ENCODE measurements around the gene NHERF2. TPM values are rescaled to one million over a fixed set of nuclear protein-coding genes. Genes with fewer than 3 reads are reported as not detected.

NHERF2 gene
- total RNA-seq, 2 donors from 2014 or later = 64.0 to 77.9 TPM

DNA sequence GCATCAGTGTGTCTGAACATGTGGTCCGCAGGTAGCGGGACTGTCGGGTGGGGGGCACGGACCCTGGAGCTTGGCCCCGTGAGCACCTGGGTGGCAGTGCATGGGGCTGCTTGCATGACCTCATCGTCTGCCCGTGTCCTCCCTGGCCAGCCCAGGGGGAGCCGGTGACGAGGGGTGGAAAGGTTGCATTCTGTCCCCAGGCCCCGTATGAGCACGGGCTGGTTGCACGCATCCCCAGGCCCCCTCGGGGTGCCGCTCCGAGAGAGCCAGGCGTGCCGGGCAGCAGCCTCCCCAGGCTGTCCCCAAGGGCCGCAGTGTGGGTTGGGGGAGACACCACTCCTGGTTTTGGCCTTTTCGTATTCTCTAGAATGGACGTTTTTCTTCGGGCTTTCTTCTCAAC is 51.0 kb downstream of the NHERF2 start:
- Histone ChIP-seq H3K4me3 (no peak overlapping the region), H3K9me3 (no peaks in the 10 kb centered on the region), H3K36me3 (no peaks in the 10 kb centered on the region), H3K4me1 (no peaks in the 10 kb centered on the region), H3K27ac (no peak overlapping the region), H3K9ac (ENCODE audit: low read depth in 2 of 2, low read length in 2 of 2) (no peak overlapping the region), H3K27me3 (no peaks in the 10 kb centered on the region)
- DNase-seq = no peak
- intact Hi-C loops (cut with DNase I) = no loop called here
- TF ChIP-seq, protein P1, sequence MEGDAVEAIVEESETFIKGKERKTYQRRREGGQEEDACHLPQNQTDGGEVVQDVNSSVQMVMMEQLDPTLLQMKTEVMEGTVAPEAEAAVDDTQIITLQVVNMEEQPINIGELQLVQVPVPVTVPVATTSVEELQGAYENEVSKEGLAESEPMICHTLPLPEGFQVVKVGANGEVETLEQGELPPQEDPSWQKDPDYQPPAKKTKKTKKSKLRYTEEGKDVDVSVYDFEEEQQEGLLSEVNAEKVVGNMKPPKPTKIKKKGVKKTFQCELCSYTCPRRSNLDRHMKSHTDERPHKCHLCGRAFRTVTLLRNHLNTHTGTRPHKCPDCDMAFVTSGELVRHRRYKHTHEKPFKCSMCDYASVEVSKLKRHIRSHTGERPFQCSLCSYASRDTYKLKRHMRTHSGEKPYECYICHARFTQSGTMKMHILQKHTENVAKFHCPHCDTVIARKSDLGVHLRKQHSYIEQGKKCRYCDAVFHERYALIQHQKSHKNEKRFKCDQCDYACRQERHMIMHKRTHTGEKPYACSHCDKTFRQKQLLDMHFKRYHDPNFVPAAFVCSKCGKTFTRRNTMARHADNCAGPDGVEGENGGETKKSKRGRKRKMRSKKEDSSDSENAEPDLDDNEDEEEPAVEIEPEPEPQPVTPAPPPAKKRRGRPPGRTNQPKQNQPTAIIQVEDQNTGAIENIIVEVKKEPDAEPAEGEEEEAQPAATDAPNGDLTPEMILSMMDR (IDR thresholded peaks at IDR 0.05) = no peak

DNA sequence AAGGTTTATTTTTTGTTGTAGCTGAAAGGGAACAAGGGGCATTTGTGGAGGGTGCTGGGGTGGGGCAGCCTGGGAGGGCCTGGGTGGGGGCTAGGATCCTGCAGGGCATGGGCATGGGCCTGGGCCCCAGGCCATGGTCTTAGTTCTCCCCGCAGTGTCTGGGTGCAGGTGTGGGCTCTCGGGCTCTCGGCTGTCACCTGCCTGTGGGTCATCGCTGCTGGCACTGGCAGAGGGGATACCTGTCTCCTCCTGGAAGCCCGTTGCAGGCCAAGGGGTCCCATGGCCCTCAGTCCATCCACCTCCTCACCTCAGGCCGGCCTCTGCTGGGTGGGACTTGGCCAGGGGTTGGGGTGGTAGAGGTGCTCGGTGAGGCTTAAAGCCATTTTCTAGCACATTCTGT is 51.4 kb downstream of the NHERF2 start:
- Histone ChIP-seq H3K9me3 (no peaks in the 10 kb centered on the region), H3K4me1 (no peaks in the 10 kb centered on the region), H3K27me3 (no peaks in the 10 kb centered on the region), H3K4me3 (no peak overlapping the region), H3K9ac (ENCODE audit: low read depth in 2 of 2, low read length in 2 of 2) (no peak overlapping the region), H3K27ac (no peak overlapping the region), H3K36me3 (no peaks in the 10 kb centered on the region)
- intact Hi-C loops (cut with DNase I) = no loop called here
- TF ChIP-seq, protein P1 (IDR thresholded peaks at IDR 0.05) = no peak
- no peak for DNase-seq

DNA sequence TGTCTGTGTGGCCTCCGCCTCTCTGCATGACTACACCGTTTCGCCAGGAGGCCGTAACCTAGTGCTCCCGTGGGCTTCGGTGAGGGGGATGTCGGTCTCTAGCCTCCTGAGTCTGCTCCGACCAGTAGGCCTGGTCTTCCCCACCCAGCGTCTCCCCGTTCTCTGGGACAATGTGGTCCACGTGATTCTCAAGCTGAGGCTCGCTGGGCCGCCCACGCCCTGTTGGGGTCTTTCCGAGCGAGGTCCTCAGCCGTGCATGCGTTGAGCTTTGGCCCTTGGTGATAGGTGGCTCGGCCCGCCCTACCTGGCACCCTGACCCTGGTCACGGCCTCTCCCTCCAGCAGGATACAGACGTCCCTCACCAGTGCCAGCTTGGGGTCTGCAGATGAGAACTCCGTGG is 52.0 kb downstream of the NHERF2 start:
- no peak overlapping the region for H3K4me3 ChIP-seq
- no peaks in the 10 kb centered on the region for H3K27me3 ChIP-seq
- intact Hi-C loops (cut with DNase I) = no loop called here
- H3K27ac ChIP-seq = no peak overlapping the region
- TF ChIP-seq, protein P1 (IDR thresholded peaks at IDR 0.05) = no peak
- no peaks in the 10 kb centered on the region for H3K9me3 ChIP-seq
- no peaks in the 10 kb centered on the region for H3K4me1 ChIP-seq
- no peak for DNase-seq
- no peaks in the 10 kb centered on the region for H3K36me3 ChIP-seq
- no peak overlapping the region for H3K9ac ChIP-seq (ENCODE audit: low read depth in 2 of 2, low read length in 2 of 2)

DNA sequence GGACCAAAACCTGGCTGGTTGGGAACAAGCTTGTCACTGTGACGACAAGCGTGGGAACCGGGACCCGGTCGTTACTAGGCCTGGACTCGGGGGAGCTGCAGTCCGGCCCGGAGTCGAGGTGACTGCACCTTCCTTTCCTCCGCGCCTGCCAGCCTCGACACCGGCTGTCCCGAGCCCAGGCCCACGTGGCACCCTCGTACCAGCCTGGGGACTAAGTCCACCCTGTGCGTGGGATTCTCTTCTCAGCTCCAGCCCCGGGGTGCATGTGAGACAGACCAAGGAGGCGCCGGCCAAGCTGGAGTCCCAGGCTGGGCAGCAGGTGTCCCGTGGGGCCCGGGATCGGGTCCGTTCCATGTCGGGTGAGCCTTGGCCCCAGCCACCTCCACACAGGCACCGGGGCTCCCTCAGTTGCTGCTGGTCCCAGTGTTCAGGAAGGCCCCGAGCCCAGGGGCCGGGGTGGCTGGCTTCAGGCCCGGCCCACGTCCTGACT is 52.7 kb downstream of the NHERF2 start:
- H3K36me3 ChIP-seq = no peaks in the 10 kb centered on the region
- H3K27me3 ChIP-seq = no peaks in the 10 kb centered on the region
- H3K4me1 ChIP-seq = no peaks in the 10 kb centered on the region
- intact Hi-C loops (cut with DNase I) = no loop called here
- no peak overlapping the region for H3K9ac ChIP-seq (ENCODE audit: low read depth in 2 of 2, low read length in 2 of 2)
- no peak overlapping the region for H3K4me3 ChIP-seq
- no peak for DNase-seq
- H3K9me3 ChIP-seq = no peaks in the 10 kb centered on the region
- H3K27ac ChIP-seq = no peak overlapping the region
- TF ChIP-seq, protein P1 (IDR thresholded peaks at IDR 0.05) = no peak

DNA sequence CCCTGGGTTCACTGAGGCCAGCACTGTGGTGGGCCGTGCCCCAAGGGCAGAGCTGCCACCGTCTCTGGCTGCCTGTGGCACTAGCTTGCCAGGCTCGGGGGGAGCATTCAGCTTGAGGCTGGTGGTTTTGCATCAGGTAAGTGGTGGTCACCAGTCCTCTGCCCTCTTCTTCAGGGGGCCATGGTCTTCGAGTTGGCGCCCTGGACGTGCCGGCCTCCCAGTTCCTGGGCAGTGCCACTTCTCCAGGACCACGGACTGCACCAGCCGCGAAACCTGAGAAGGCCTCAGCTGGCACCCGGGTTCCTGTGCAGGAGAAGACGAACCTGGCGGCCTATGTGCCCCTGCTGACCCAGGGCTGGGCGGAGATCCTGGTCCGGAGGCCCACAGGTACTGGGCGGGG is 53.3 kb downstream of the NHERF2 start:
- Histone ChIP-seq H3K4me1 (no peaks in the 10 kb centered on the region), H3K36me3 (no peaks in the 10 kb centered on the region), H3K4me3 (no peak overlapping the region), H3K27ac (no peak overlapping the region), H3K27me3 (no peaks in the 10 kb centered on the region), H3K9ac (ENCODE audit: low read depth in 2 of 2, low read length in 2 of 2) (no peak overlapping the region), H3K9me3 (no peaks in the 10 kb centered on the region)
- intact Hi-C loops (cut with DNase I) = loop anchor here (10.0 kb wide), 1 partner anchor 55 kb away; the partner anchor contains the start of gene NHERF2
- TF ChIP-seq, protein P1 (IDR thresholded peaks at IDR 0.05) = no peak
- no peak for DNase-seq

All from colonic mucosa (tissue), 4 donors.